Globus pallidus (tissue), 1 donor: ENCODE results near the gene FALEC.
"Not testable (repeated sequence)": the region's sequence is repeated elsewhere in the genome, so short reads cannot be mapped to it uniquely, and the experiment has no call there.

ENCODE experiments used
- DNase-seq: peaks from one replicate; pipeline ENCODE4 v3.0.0-alpha.2; 2015; ENCODE audit warnings: low spot score

The FALEC gene

GRCh38 chr1:150558761-150559655, 43.5 kb downstream of the FALEC start:
- no peak for DNase-seq

- DNase-seq = no peak
Measured at GRCh38 chr1:150559656-150560010, 44.1 kb downstream of the FALEC start.

GRCh38 chr1:150560011-150560438, 44.5 kb downstream of the FALEC start:
- peak; percentile 50 for DNase-seq

- DNase-seq = no peak
Measured at GRCh38 chr1:150560576-150561253, 45.2 kb downstream of the FALEC start.

- DNase-seq = peak; percentile 86
Measured at GRCh38 chr1:150561254-150561973, 45.9 kb downstream of the FALEC start.

- peak; percentile 63 for DNase-seq
Measured at GRCh38 chr1:150561974-150562445, 46.5 kb downstream of the FALEC start.

- no peak for DNase-seq
Measured at GRCh38 chr1:150562446-150563339, 47.1 kb downstream of the FALEC start.

GRCh38 chr1:150563340-150564038, 47.9 kb downstream of the FALEC start:
- DNase-seq = no peak

GRCh38 chr1:150564051-150564991, 48.8 kb downstream of the FALEC start:
- no peak for DNase-seq

- DNase-seq = not testable (repeated sequence)
Measured at GRCh38 chr1:150565240-150565991, 49.9 kb downstream of the FALEC start.

GRCh38 chr1:150566589-150567340, 51.2 kb downstream of the FALEC start:
- DNase-seq = no peak

GRCh38 chr1:150567341-150567716, 51.8 kb downstream of the FALEC start:
- DNase-seq = no peak

GRCh38 chr1:150567717-150568593, 52.4 kb downstream of the FALEC start:
- peak; percentile 65 for DNase-seq

GRCh38 chr1:150568594-150568966, 53.0 kb downstream of the FALEC start:
- DNase-seq = no peak

GRCh38 chr1:150572918-150573647, 57.5 kb downstream of the FALEC start:
- no peak for DNase-seq

- DNase-seq = not testable (repeated sequence)
Measured at GRCh38 chr1:150573648-150574071, 58.1 kb downstream of the FALEC start.
